Measurements from ENCODE around the gene BGLAP.

The BGLAP gene

GRCh38 chr1:156226782-156227181 lies 15.2 kb upstream of the BGLAP start:
- DNase-seq (ENCODE audit: insufficient read length, low spot score) (no peak), FAIRE-seq (no peak)
- no peak for TF ChIP-seq CTCF (IDR thresholded peaks at IDR 0.05; ENCODE audit: insufficient read depth, missing control alignments)

GRCh38 chr1:156228501-156228900 lies 13.5 kb upstream of the BGLAP start:
- no peak for TF ChIP-seq CTCF (IDR thresholded peaks at IDR 0.05; ENCODE audit: insufficient read depth, missing control alignments)
- DNase-seq (ENCODE audit: insufficient read length, low spot score): no peak
- no peak for FAIRE-seq

- DNase-seq (ENCODE audit: insufficient read length, low spot score) (no peak), FAIRE-seq (no peak)
- TF ChIP-seq CTCF (IDR thresholded peaks at IDR 0.05; ENCODE audit: insufficient read depth, missing control alignments): no peak
These were observed 12.0 kb upstream of the BGLAP start for GRCh38 chr1:156229809-156230472.

GRCh38 chr1:156230473-156230837 lies 11.5 kb upstream of the BGLAP start:
- FAIRE-seq (no peak), DNase-seq (ENCODE audit: insufficient read length, low spot score) (no peak)
- no peak for TF ChIP-seq CTCF (IDR thresholded peaks at IDR 0.05; ENCODE audit: insufficient read depth, missing control alignments)

GRCh38 chr1:156232201-156232894 lies 9.6 kb upstream of the BGLAP start:
- TF ChIP-seq CTCF (IDR thresholded peaks at IDR 0.05; ENCODE audit: insufficient read depth, missing control alignments): no peak
- DNase-seq (ENCODE audit: insufficient read length, low spot score) (no peak), FAIRE-seq (no peak)

GRCh38 chr1:156233426-156234127 lies 8.4 kb upstream of the BGLAP start:
- FAIRE-seq: no peak
- TF ChIP-seq CTCF (IDR thresholded peaks at IDR 0.05; ENCODE audit: insufficient read depth, missing control alignments): no peak

GRCh38 chr1:156236164-156236563 lies 5.8 kb upstream of the BGLAP start:
- no peak for TF ChIP-seq CTCF (IDR thresholded peaks at IDR 0.05; ENCODE audit: insufficient read depth, missing control alignments)
- no peak for FAIRE-seq
- DNase-seq (ENCODE audit: insufficient read length, low spot score): no peak

More at GRCh38 chr1:156233426-156234127, 8.4 kb upstream of the BGLAP start:
- DNase-seq (ENCODE audit: insufficient read length, low spot score): no peak

Data from D721Med (cell line).